Gastroesophageal sphincter (tissue), 3 donors: Measurements from ENCODE around the gene RNF40.

ENCODE experiments used
- POLR2AphosphoS5 ChIP-seq: sonication (generic); formaldehyde crosslinking; IDR thresholded peaks from one replicate; pipeline ENCODE4 v1.6.1; 2017; ENCODE audit warnings: antibody characterized with exemption
- TF ChIP-seq, protein P1 (sequence below), 4 experiments: fragments of 200-600 bp in 2 of 4; fragments of 450-650 bp in 2 of 4; sonication (generic) in 1 of 4; IDR thresholded peaks; one replicate each; pipeline ENCODE4 v1.5.1; 2017 to 2019; ENCODE audit warnings: antibody characterized with exemption in 4 of 4, mild to moderate bottlenecking in 2 of 4, moderate library complexity in 2 of 4

DNA sequence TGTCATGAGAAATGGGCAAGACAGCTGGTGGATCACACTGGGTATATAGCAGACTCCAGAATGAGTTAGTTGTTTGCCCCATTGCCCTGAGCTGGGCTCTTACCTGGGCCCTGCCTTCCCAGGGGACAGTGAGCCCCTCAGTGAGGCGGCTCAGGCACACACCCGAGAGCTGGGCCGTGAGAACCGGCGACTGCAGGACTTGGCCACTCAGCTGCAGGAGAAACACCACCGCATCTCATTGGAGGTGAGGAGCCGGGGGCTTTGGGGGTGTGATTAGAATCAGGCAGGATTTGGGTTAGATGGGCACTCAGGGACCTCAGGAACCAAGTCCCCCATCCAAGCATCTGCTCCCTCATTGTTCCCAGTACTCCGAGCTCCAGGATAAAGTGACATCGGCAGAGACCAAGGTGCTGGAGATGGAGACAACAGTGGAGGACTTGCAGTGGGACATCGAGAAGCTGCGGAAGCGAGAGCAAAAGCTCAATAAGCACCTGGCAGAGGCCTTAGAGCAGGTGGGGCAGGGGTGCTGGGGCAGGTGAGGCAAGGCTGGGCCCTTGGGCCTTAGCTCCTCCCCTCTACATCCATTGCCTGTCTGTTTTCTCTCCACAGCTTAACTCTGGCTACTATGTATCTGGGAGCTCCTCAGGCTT lies 2.8 kb downstream of the RNF40 start:
- TF ChIP-seq, protein P1, sequence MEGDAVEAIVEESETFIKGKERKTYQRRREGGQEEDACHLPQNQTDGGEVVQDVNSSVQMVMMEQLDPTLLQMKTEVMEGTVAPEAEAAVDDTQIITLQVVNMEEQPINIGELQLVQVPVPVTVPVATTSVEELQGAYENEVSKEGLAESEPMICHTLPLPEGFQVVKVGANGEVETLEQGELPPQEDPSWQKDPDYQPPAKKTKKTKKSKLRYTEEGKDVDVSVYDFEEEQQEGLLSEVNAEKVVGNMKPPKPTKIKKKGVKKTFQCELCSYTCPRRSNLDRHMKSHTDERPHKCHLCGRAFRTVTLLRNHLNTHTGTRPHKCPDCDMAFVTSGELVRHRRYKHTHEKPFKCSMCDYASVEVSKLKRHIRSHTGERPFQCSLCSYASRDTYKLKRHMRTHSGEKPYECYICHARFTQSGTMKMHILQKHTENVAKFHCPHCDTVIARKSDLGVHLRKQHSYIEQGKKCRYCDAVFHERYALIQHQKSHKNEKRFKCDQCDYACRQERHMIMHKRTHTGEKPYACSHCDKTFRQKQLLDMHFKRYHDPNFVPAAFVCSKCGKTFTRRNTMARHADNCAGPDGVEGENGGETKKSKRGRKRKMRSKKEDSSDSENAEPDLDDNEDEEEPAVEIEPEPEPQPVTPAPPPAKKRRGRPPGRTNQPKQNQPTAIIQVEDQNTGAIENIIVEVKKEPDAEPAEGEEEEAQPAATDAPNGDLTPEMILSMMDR (IDR thresholded peaks at IDR 0.05), result no peak
- no peak for TF ChIP-seq POLR2AphosphoS5
